Liver (tissue), 9 donors: Measurements from ENCODE around the gene SNX32. TPM values are rescaled to one million over a fixed set of nuclear protein-coding genes. Genes with fewer than 3 reads are reported as not detected.

Experiments
- DNase-seq: peaks from one replicate; pipeline ENCODE4 v3.0.0-alpha.2; 2017; ENCODE audit warnings: low spot score
- H3K27ac ChIP-seq, 2 donors: one replicate each; pipeline ENCODE4 v1.7.0; 2013; ENCODE audit warnings: inconsistent platforms in 2 of 2, low read length in 2 of 2, control low read depth in 1 of 2, low read depth in 1 of 2, mild to moderate bottlenecking in 1 of 2
- H3K27me3 ChIP-seq, 4 donors: one replicate each; pipeline versions ENCODE4 v1.6.1 to v1.7.0; 2013; ENCODE audit warnings: low read length in 3 of 4, inconsistent platforms in 1 of 4, mild to moderate bottlenecking in 1 of 4, moderate library complexity in 1 of 4; ENCODE audit not compliant: control insufficient read depth in 4 of 4, insufficient read depth in 4 of 4
- H3K36me3 ChIP-seq, 4 donors: one replicate each; pipeline versions ENCODE4 v1.6.1 to v1.7.0; 2013; ENCODE audit warnings: low read length in 3 of 4, mild to moderate bottlenecking in 3 of 4, low read depth in 1 of 4, moderate library complexity in 1 of 4; ENCODE audit not compliant: control insufficient read depth in 4 of 4, insufficient read depth in 3 of 4
- H3K4me1 ChIP-seq, 4 donors: one replicate each; pipeline versions ENCODE4 v1.6.1 to v1.7.0; 2013; ENCODE audit warnings: low read length in 3 of 4, mild to moderate bottlenecking in 3 of 4, moderate library complexity in 1 of 4; ENCODE audit not compliant: control insufficient read depth in 4 of 4, insufficient read depth in 4 of 4
- H3K4me3 ChIP-seq, 3 donors: one replicate each; pipeline versions ENCODE4 v1.6.1 to v1.7.0; 2013; ENCODE audit warnings: low read length in 3 of 3, control low read depth in 1 of 3, low read depth in 1 of 3, mild to moderate bottlenecking in 1 of 3
- H3K9ac ChIP-seq, 2 donors: one replicate each; pipeline ENCODE4 v1.7.0; 2013; ENCODE audit warnings: low read length in 2 of 2, mild to moderate bottlenecking in 2 of 2, moderate library complexity in 2 of 2, control low read depth in 1 of 2, low read depth in 1 of 2
- H3K9me3 ChIP-seq, 4 donors: one replicate each; pipeline versions ENCODE4 v1.6.1 to v1.7.0; 2013; ENCODE audit warnings: low read length in 3 of 4; ENCODE audit not compliant: control insufficient read depth in 4 of 4
- EGR1 ChIP-seq, 2 donors: IDR thresholded peaks; 2 replicates each; pipeline ENCODE4 v1.6.1; 2016 to 2018; ENCODE audit warnings: antibody characterized with exemption in 2 of 2, low read depth in 2 of 2
- FOXA1 ChIP-seq: IDR thresholded peaks from 2 replicates; pipeline ENCODE4 v1.6.1; 2016; ENCODE audit warnings: antibody characterized with exemption
- GABPA ChIP-seq, 2 donors: IDR thresholded peaks in 1 of 2; conservative IDR thresholded peaks in 1 of 2; 2 replicates each; pipeline ENCODE4 v1.6.1; 2016; ENCODE audit warnings: antibody characterized with exemption in 2 of 2, mild to moderate bottlenecking in 1 of 2, moderate library complexity in 1 of 2
- HNF4A ChIP-seq, 2 donors: conservative IDR thresholded peaks; 2 replicates each; pipeline ENCODE4 v1.6.1; 2016; ENCODE audit warnings: antibody characterized with exemption in 2 of 2, mild to moderate bottlenecking in 2 of 2
- HNF4G ChIP-seq: IDR thresholded peaks from 2 replicates; pipeline ENCODE4 v1.6.1; 2016; ENCODE audit warnings: antibody characterized with exemption
- JUND ChIP-seq, 2 donors: IDR thresholded peaks; 2 replicates each; pipeline ENCODE4 v1.6.1; 2016; ENCODE audit warnings: antibody characterized with exemption in 2 of 2
- NR2F2 ChIP-seq: IDR thresholded peaks from 2 replicates; pipeline ENCODE4 v1.6.1; 2016; ENCODE audit warnings: antibody characterized with exemption
- RAD21 ChIP-seq, 2 donors: IDR thresholded peaks; 2 replicates each; pipeline ENCODE4 v1.6.1; 2016; ENCODE audit warnings: antibody characterized with exemption in 2 of 2, mild to moderate bottlenecking in 2 of 2
- RXRA ChIP-seq, 2 donors: IDR thresholded peaks; 2 replicates each; pipeline ENCODE4 v1.6.1; 2017 to 2018; ENCODE audit warnings: antibody characterized with exemption in 2 of 2, mild to moderate bottlenecking in 1 of 2
- SP1 ChIP-seq: IDR thresholded peaks from 2 replicates; pipeline ENCODE4 v1.6.1; 2018; ENCODE audit warnings: antibody characterized with exemption, mild to moderate bottlenecking
- TAF1 ChIP-seq: conservative IDR thresholded peaks from 2 replicates; pipeline ENCODE4 v1.6.1; 2016; ENCODE audit warnings: antibody characterized with exemption, mild to moderate bottlenecking
- YY1 ChIP-seq: IDR thresholded peaks from 2 replicates; pipeline ENCODE4 v1.6.1; 2016; ENCODE audit warnings: antibody characterized with exemption, mild to moderate bottlenecking
- WGBS: extraction: QIAGEN DNeasy Blood & Tissue Kit; methylation state at CpG from one replicate; pipeline ENCODE4 v1.1.7; 2013; 5-methylcytosine and 5-hydroxymethylcytosine counted together
- polyA plus RNA-seq, 2 donors: library from polyadenylated mRNA; stranded (reverse) in 1 of 2; unstranded in 1 of 2; fragments of 200-250 nt in 1 of 2; fragments of >200 nt in 1 of 2; fragmentation: Nextera tagmentation in 1 of 2; extraction: Ambion mirVana in 1 of 2; gene quantifications; one replicate each; pipeline versions ENCODE4 v1.2.1 to v1.2.3, GENCODE V29; 2013 to 2015
- total RNA-seq, 2 donors: library from RNA; depleted of rRNA; stranded (reverse); fragments of >200 nt; gene quantifications; one replicate each; pipeline ENCODE4 v1.2.3, GENCODE V29; 2014
- TF ChIP-seq, protein P1 (sequence below): fragments of 150-350 bp; IDR thresholded peaks from 2 replicates; pipeline ENCODE4 v1.5.1; 2017; ENCODE audit warnings: improper control_type of control experiment, low read depth, low read length; ENCODE audit not compliant: missing input control
- TF ChIP-seq, protein P2 (sequence below): IDR thresholded peaks from 2 replicates; pipeline ENCODE4 v1.6.1; 2016; ENCODE audit warnings: antibody characterized with exemption
- TF ChIP-seq, protein P3 (sequence below): IDR thresholded peaks from 2 replicates; pipeline ENCODE4 v1.6.1; 2016; ENCODE audit warnings: antibody characterized with exemption
- TF ChIP-seq, protein P4 (sequence below): IDR thresholded peaks from 2 replicates; pipeline ENCODE4 v1.6.1; 2016; ENCODE audit warnings: antibody characterized with exemption, mild to moderate bottlenecking
- donor health status: healthy.
- donor health status: healthy.
- donor health status: healthy.
- donor health status: healthy.
- donor health status: healthy.

SNX32 gene
- total and polyA plus RNA-seq, 4 donors: under 0.01 to 0.38 (median 0.06) TPM

DNA sequence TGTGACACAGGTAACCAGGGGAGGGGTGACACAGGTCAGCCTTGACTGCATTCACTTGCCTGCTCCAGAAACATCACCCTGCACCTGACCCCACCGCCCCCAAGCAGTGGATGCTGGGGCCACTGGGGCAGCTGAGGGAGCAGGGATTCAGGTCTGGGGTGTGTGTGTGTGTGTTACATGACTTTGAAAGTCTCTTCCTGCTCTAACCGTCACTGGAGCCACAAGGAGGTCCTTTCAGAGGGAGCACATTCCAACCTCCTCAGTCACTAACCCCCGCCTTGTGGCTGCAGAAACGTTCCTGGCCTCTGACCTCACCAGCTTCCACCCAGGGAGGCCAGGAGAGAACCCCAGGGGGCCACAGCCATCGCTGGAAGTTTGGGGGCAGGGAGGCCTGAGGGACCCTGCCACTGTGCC is 69.3 kb downstream of the SNX32 start:
- Histone ChIP-seq H3K9me3 (no peaks in the 10 kb centered on the region), H3K36me3 (peaks cover 0 to 1% (median 0%) of the 10 kb centered on the region in 4 donors), H3K9ac (no peak overlapping the region), H3K27ac (no peak overlapping the region), H3K4me1 (peaks cover 0 to 16% (median 10%) of the 10 kb centered on the region in 4 donors), H3K27me3 (no peaks in the 10 kb centered on the region), H3K4me3 (no peak overlapping the region)
- no peak for DNase-seq
- TF ChIP-seq GABPA (IDR thresholded peaks at IDR 0.05 in 1 of 2, conservative IDR thresholded peaks at IDR 0.05 in 1 of 2) (no peak), EGR1 (IDR thresholded peaks at IDR 0.05; ENCODE audit: low read depth in 2 of 2) (no peak), RAD21 (IDR thresholded peaks at IDR 0.05) (no peak), FOXA1 (no peak), SP1 (no peak), YY1 (no peak), TAF1 (no peak), RXRA (IDR thresholded peaks at IDR 0.05) (no peak), JUND (IDR thresholded peaks at IDR 0.05) (no peak), HNF4A (conservative IDR thresholded peaks at IDR 0.05) (no peak), NR2F2 (no peak), HNF4G (no peak)
- TF ChIP-seq, protein P1, sequence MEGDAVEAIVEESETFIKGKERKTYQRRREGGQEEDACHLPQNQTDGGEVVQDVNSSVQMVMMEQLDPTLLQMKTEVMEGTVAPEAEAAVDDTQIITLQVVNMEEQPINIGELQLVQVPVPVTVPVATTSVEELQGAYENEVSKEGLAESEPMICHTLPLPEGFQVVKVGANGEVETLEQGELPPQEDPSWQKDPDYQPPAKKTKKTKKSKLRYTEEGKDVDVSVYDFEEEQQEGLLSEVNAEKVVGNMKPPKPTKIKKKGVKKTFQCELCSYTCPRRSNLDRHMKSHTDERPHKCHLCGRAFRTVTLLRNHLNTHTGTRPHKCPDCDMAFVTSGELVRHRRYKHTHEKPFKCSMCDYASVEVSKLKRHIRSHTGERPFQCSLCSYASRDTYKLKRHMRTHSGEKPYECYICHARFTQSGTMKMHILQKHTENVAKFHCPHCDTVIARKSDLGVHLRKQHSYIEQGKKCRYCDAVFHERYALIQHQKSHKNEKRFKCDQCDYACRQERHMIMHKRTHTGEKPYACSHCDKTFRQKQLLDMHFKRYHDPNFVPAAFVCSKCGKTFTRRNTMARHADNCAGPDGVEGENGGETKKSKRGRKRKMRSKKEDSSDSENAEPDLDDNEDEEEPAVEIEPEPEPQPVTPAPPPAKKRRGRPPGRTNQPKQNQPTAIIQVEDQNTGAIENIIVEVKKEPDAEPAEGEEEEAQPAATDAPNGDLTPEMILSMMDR: no peak
- TF ChIP-seq, protein P2, sequence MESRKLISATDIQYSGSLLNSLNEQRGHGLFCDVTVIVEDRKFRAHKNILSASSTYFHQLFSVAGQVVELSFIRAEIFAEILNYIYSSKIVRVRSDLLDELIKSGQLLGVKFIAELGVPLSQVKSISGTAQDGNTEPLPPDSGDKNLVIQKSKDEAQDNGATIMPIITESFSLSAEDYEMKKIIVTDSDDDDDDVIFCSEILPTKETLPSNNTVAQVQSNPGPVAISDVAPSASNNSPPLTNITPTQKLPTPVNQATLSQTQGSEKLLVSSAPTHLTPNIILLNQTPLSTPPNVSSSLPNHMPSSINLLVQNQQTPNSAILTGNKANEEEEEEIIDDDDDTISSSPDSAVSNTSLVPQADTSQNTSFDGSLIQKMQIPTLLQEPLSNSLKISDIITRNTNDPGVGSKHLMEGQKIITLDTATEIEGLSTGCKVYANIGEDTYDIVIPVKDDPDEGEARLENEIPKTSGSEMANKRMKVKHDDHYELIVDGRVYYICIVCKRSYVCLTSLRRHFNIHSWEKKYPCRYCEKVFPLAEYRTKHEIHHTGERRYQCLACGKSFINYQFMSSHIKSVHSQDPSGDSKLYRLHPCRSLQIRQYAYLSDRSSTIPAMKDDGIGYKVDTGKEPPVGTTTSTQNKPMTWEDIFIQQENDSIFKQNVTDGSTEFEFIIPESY: no peak
- TF ChIP-seq, protein P3, sequence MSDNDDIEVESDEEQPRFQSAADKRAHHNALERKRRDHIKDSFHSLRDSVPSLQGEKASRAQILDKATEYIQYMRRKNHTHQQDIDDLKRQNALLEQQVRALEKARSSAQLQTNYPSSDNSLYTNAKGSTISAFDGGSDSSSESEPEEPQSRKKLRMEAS: no peak
- TF ChIP-seq, protein P4, sequence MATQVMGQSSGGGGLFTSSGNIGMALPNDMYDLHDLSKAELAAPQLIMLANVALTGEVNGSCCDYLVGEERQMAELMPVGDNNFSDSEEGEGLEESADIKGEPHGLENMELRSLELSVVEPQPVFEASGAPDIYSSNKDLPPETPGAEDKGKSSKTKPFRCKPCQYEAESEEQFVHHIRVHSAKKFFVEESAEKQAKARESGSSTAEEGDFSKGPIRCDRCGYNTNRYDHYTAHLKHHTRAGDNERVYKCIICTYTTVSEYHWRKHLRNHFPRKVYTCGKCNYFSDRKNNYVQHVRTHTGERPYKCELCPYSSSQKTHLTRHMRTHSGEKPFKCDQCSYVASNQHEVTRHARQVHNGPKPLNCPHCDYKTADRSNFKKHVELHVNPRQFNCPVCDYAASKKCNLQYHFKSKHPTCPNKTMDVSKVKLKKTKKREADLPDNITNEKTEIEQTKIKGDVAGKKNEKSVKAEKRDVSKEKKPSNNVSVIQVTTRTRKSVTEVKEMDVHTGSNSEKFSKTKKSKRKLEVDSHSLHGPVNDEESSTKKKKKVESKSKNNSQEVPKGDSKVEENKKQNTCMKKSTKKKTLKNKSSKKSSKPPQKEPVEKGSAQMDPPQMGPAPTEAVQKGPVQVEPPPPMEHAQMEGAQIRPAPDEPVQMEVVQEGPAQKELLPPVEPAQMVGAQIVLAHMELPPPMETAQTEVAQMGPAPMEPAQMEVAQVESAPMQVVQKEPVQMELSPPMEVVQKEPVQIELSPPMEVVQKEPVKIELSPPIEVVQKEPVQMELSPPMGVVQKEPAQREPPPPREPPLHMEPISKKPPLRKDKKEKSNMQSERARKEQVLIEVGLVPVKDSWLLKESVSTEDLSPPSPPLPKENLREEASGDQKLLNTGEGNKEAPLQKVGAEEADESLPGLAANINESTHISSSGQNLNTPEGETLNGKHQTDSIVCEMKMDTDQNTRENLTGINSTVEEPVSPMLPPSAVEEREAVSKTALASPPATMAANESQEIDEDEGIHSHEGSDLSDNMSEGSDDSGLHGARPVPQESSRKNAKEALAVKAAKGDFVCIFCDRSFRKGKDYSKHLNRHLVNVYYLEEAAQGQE: no peak
- 30% methylated on average over 5 of the region's 5 CpGs for WGBS

Other genes starting within 250 kb of the SNX32 start
- gene KCNK7, start 238.2 kb upstream of the SNX32 start, total RNA-seq: under 1 TPM; 0.14 to 0.17 TPM
- gene KCNK7, start 238.2 kb upstream of the SNX32 start, polyA plus RNA-seq: under 1 TPM; 0.32 TPM
- 10 to 100 TPM; 23.7 to 49.3 TPM for gene MAP3K11, start 219.7 kb upstream of the SNX32 start, total RNA-seq
- gene MAP3K11, start 219.7 kb upstream of the SNX32 start, polyA plus RNA-seq: 10 to 100 TPM; 22.9 to 49.7 TPM
- gene PCNX3, start 218.2 kb upstream of the SNX32 start, total RNA-seq: 10 to 100 TPM; 11.5 to 13.4 TPM
- gene PCNX3, start 218.2 kb upstream of the SNX32 start, polyA plus RNA-seq: 10 to 100 TPM in 1 of 2 donors, 1 to 10 TPM in 1; 4.7 to 12.8 TPM
- 10 to 100 TPM; 15.4 to 34.9 TPM for gene SIPA1, start 195.9 kb upstream of the SNX32 start, total RNA-seq
- gene SIPA1, start 195.9 kb upstream of the SNX32 start, polyA plus RNA-seq: 10 to 100 TPM; 16.1 to 29.5 TPM
- gene RELA, start 171.0 kb upstream of the SNX32 start, total RNA-seq: 10 to 100 TPM; 11.1 to 22.6 TPM
- 10 to 100 TPM; 21.3 to 30.7 TPM for gene RELA, start 171.0 kb upstream of the SNX32 start, polyA plus RNA-seq
- gene KAT5, start 121.7 kb upstream of the SNX32 start, total RNA-seq: 10 to 100 TPM; 16.1 to 20.7 TPM
- gene KAT5, start 121.7 kb upstream of the SNX32 start, polyA plus RNA-seq: 10 to 100 TPM; 15.5 to 22.9 TPM
- 10 to 100 TPM; 20.5 to 32.4 TPM for gene RNASEH2C, start 113.2 kb upstream of the SNX32 start, total RNA-seq
- 10 to 100 TPM; 45.7 to 72.1 TPM for gene RNASEH2C, start 113.2 kb upstream of the SNX32 start, polyA plus RNA-seq
- gene AP5B1, start 53.0 kb upstream of the SNX32 start, total RNA-seq: 10 to 100 TPM in 1 of 2 donors, 1 to 10 TPM in 1; 4.7 to 10.8 TPM
- gene AP5B1, start 53.0 kb upstream of the SNX32 start, polyA plus RNA-seq: 1 to 10 TPM; 2.0 to 5.2 TPM
- under 1 TPM in 1 of 2 donors, not detected in 1; 0.05 TPM for gene OVOL1, start 46.9 kb upstream of the SNX32 start, total RNA-seq
- gene OVOL1, start 46.9 kb upstream of the SNX32 start, polyA plus RNA-seq: not detected
- 100 to 1,000 TPM; 184 to 186 TPM for gene CFL1, start 24.2 kb downstream of the SNX32 start, total RNA-seq
- 100 to 1,000 TPM; 377 to 498 TPM for gene CFL1, start 24.2 kb downstream of the SNX32 start, polyA plus RNA-seq
- gene MUS81, start 26.5 kb downstream of the SNX32 start, total RNA-seq: 10 to 100 TPM; 20.2 to 24.7 TPM
- 10 to 100 TPM; 11.0 to 12.9 TPM for gene MUS81, start 26.5 kb downstream of the SNX32 start, polyA plus RNA-seq
- 1 to 10 TPM; 5.0 to 5.2 TPM for gene EFEMP2, start 38.8 kb downstream of the SNX32 start, total RNA-seq
- 10 to 100 TPM in 1 of 2 donors, 1 to 10 TPM in 1; 5.5 to 10.7 TPM for gene EFEMP2, start 38.8 kb downstream of the SNX32 start, polyA plus RNA-seq
- gene CTSW, start 45.9 kb downstream of the SNX32 start, total RNA-seq: 1 to 10 TPM; 1.3 to 2.9 TPM
- gene CTSW, start 45.9 kb downstream of the SNX32 start, polyA plus RNA-seq: 1 to 10 TPM; 2.0 to 2.2 TPM
- 10 to 100 TPM; 23.7 to 45.4 TPM for gene FIBP, start 54.5 kb downstream of the SNX32 start, total RNA-seq
- 10 to 100 TPM; 27.2 to 30.9 TPM for gene FIBP, start 54.5 kb downstream of the SNX32 start, polyA plus RNA-seq
- 1 to 10 TPM; 6.8 to 7.0 TPM for gene CCDC85B, start 56.7 kb downstream of the SNX32 start, total RNA-seq
- 10 to 100 TPM in 1 of 2 donors, 1 to 10 TPM in 1; 4.3 to 12.6 TPM for gene CCDC85B, start 56.7 kb downstream of the SNX32 start, polyA plus RNA-seq
- gene FOSL1, start 66.4 kb downstream of the SNX32 start, total RNA-seq: under 1 TPM in 1 of 2 donors, not detected in 1; 0.17 TPM
- under 1 TPM in 1 of 2 donors, not detected in 1; 0.20 TPM for gene FOSL1, start 66.4 kb downstream of the SNX32 start, polyA plus RNA-seq
- gene C11orf68, start 85.1 kb downstream of the SNX32 start, total RNA-seq: 1 to 10 TPM; 4.4 to 9.9 TPM
- 10 to 100 TPM; 12.6 to 15.4 TPM for gene C11orf68, start 85.1 kb downstream of the SNX32 start, polyA plus RNA-seq
- 10 to 100 TPM; 18.1 to 47.2 TPM for gene DRAP1, start 85.5 kb downstream of the SNX32 start, total RNA-seq
- 10 to 100 TPM; 37.3 to 57.3 TPM for gene DRAP1, start 85.5 kb downstream of the SNX32 start, polyA plus RNA-seq
- not detected for gene TSGA10IP, start 111.5 kb downstream of the SNX32 start, total RNA-seq
- gene TSGA10IP, start 111.5 kb downstream of the SNX32 start, polyA plus RNA-seq: under 1 TPM in 1 of 2 donors, not detected in 1; 0.02 TPM
- gene SART1, start 127.8 kb downstream of the SNX32 start, total RNA-seq: 10 to 100 TPM; 15.1 to 24.3 TPM
- 10 to 100 TPM; 13.6 to 15.1 TPM for gene SART1, start 127.8 kb downstream of the SNX32 start, polyA plus RNA-seq
- 10 to 100 TPM; 15.9 to 18.2 TPM for gene EIF1AD, start 168.2 kb downstream of the SNX32 start, total RNA-seq
- 10 to 100 TPM in 1 of 2 donors, 1 to 10 TPM in 1; 6.3 to 12.6 TPM for gene EIF1AD, start 168.2 kb downstream of the SNX32 start, polyA plus RNA-seq
- 10 to 100 TPM; 10.7 to 11.1 TPM for gene BANF1, start 168.5 kb downstream of the SNX32 start, total RNA-seq
- 10 to 100 TPM; 83.0 to 100.0 TPM for gene BANF1, start 168.5 kb downstream of the SNX32 start, polyA plus RNA-seq
- gene CST6, start 178.0 kb downstream of the SNX32 start, total RNA-seq: not detected
- gene CST6, start 178.0 kb downstream of the SNX32 start, polyA plus RNA-seq: not detected
- gene CATSPER1, start 192.5 kb downstream of the SNX32 start, total RNA-seq: under 1 TPM in 1 of 2 donors, not detected in 1; 0.17 TPM
- gene CATSPER1, start 192.5 kb downstream of the SNX32 start, polyA plus RNA-seq: not detected
- not detected for gene GAL3ST3, start 215.2 kb downstream of the SNX32 start, total RNA-seq
- not detected for gene GAL3ST3, start 215.2 kb downstream of the SNX32 start, polyA plus RNA-seq
- gene SF3B2, start 218.4 kb downstream of the SNX32 start, total RNA-seq: 10 to 100 TPM; 55.7 to 67.6 TPM
- 10 to 100 TPM; 50.5 to 58.7 TPM for gene SF3B2, start 218.4 kb downstream of the SNX32 start, polyA plus RNA-seq
- 1 to 10 TPM; 7.1 to 9.1 TPM for gene PACS1, start 236.3 kb downstream of the SNX32 start, total RNA-seq
- 1 to 10 TPM; 2.7 to 7.6 TPM for gene PACS1, start 236.3 kb downstream of the SNX32 start, polyA plus RNA-seq